H9 (cell line): Measurements from ENCODE around the gene ZNF423. TPM values are rescaled to one million over a fixed set of nuclear protein-coding genes. Genes with fewer than 3 reads are reported as not detected.

ENCODE experiments used
- DNase-seq: peaks from one replicate; pipeline ENCODE4 v3.0.0-alpha.2; 2017
- H2AFZ ChIP-seq: one replicate; pipeline ENCODE4 v1.6.1; 2013; ENCODE audit warnings: mild to moderate bottlenecking, low read length, control low read depth, moderate library complexity
- H2AK5ac ChIP-seq: 2 replicates; pipeline ENCODE4 v1.6.1; 2013; ENCODE audit warnings: low read length, control low read depth, mixed read lengths; ENCODE audit not compliant: insufficient read length
- H2BK120ac ChIP-seq: one replicate; pipeline ENCODE4 v1.6.1; 2013; ENCODE audit warnings: low read depth, mild to moderate bottlenecking, low read length, control low read depth, inconsistent platforms; ENCODE audit not compliant: poor library complexity, severe bottlenecking
- H2BK12ac ChIP-seq: 2 replicates; pipeline ENCODE4 v1.6.1; 2013; ENCODE audit warnings: low read length, control low read depth, mixed read lengths, low read depth; ENCODE audit not compliant: insufficient read length
- H2BK15ac ChIP-seq: 2 replicates; pipeline ENCODE4 v1.6.1; 2013; ENCODE audit warnings: low read depth, low read length, control low read depth
- H2BK20ac ChIP-seq: one replicate; pipeline ENCODE4 v1.6.1; 2013; ENCODE audit warnings: low read depth, mild to moderate bottlenecking, low read length, control low read depth, inconsistent platforms; ENCODE audit not compliant: poor library complexity, severe bottlenecking
- H2BK5ac ChIP-seq: 2 replicates; pipeline ENCODE4 v1.6.1; 2013; ENCODE audit warnings: low read length, control low read depth, mixed read lengths; ENCODE audit not compliant: insufficient read length
- H3K14ac ChIP-seq: 2 replicates; pipeline ENCODE4 v1.6.1; 2013; ENCODE audit warnings: low read length, control low read depth; ENCODE audit not compliant: insufficient read depth
- H3K18ac ChIP-seq: 2 replicates; pipeline ENCODE4 v1.6.1; 2013; ENCODE audit warnings: low read depth, mild to moderate bottlenecking, mixed read lengths, low read length, control low read depth; ENCODE audit not compliant: insufficient read length
- H3K23ac ChIP-seq: 2 replicates; pipeline ENCODE4 v1.6.1; 2013; ENCODE audit warnings: low read length, control low read depth, mixed read lengths, low read depth; ENCODE audit not compliant: insufficient read length
- H3K23me2 ChIP-seq: 2 replicates; pipeline ENCODE4 v1.6.1; 2013; ENCODE audit warnings: low read depth, mild to moderate bottlenecking, mixed read lengths, low read length, control low read depth; ENCODE audit not compliant: insufficient read length, poor library complexity, severe bottlenecking
- H3K27ac ChIP-seq: 2 replicates; pipeline ENCODE4 v1.5.1; 2013; ENCODE audit warnings: low read length, control low read depth, mixed read lengths, low read depth; ENCODE audit not compliant: insufficient read length
- H3K27me3 ChIP-seq: 2 replicates; pipeline ENCODE4 v1.6.1; 2013; ENCODE audit warnings: low read length, control low read depth, inconsistent platforms; ENCODE audit not compliant: insufficient read depth
- H3K4ac ChIP-seq: 2 replicates; pipeline ENCODE4 v1.6.1; 2013; ENCODE audit warnings: low read depth, mild to moderate bottlenecking, control low read depth, inconsistent platforms, low read length, moderate library complexity
- H3K4me1 ChIP-seq: 2 replicates; pipeline ENCODE4 v1.6.1; 2013; ENCODE audit warnings: low read length, control low read depth, inconsistent platforms; ENCODE audit not compliant: insufficient read depth
- H3K4me2 ChIP-seq: 2 replicates; pipeline ENCODE4 v1.6.1; 2013; ENCODE audit warnings: low read length, control low read depth, mixed read lengths; ENCODE audit not compliant: insufficient read length, insufficient read depth
- H3K56ac ChIP-seq: 2 replicates; pipeline ENCODE4 v1.6.1; 2013; ENCODE audit warnings: low read depth, mild to moderate bottlenecking, mixed read lengths, low read length, control low read depth; ENCODE audit not compliant: insufficient read length
- H3K79me1 ChIP-seq: 2 replicates; pipeline ENCODE4 v1.6.1; 2013; ENCODE audit warnings: low read depth, mild to moderate bottlenecking, moderate library complexity, low read length, control low read depth, inconsistent platforms; ENCODE audit not compliant: insufficient read depth, poor library complexity, severe bottlenecking
- H3K79me2 ChIP-seq: 2 replicates; pipeline ENCODE4 v1.6.1; 2013; ENCODE audit warnings: low read length, control low read depth, inconsistent platforms; ENCODE audit not compliant: insufficient read depth
- H3K9ac ChIP-seq: 2 replicates; pipeline ENCODE4 v1.6.1; 2013; ENCODE audit warnings: low read length, control low read depth, mixed read lengths; ENCODE audit not compliant: insufficient read length; ENCODE audit errors: extremely low read depth
- H3K9me3 ChIP-seq: one replicate; pipeline ENCODE4 v1.6.1; 2013; ENCODE audit warnings: low read depth, low read length, inconsistent platforms; ENCODE audit not compliant: control insufficient read depth
- H3T11ph ChIP-seq: one replicate; pipeline ENCODE4 v1.6.1; 2013; ENCODE audit warnings: mild to moderate bottlenecking, low read length, control low read depth, inconsistent platforms
- H4K20me1 ChIP-seq: one replicate; pipeline ENCODE4 v1.6.1; 2013; ENCODE audit not compliant: control insufficient read depth, insufficient read length, insufficient read depth
- H4K5ac ChIP-seq: 2 replicates; pipeline ENCODE4 v1.6.1; 2013; ENCODE audit warnings: low read depth, mild to moderate bottlenecking, mixed read lengths, low read length, control low read depth; ENCODE audit not compliant: insufficient read length
- H4K8ac ChIP-seq: replicated peaks from 2 replicates; pipeline ENCODE4 v1.6.1; 2013; ENCODE audit warnings: low read length, control low read depth, mixed read lengths, low read depth; ENCODE audit not compliant: insufficient read length
- H4K91ac ChIP-seq: 2 replicates; pipeline ENCODE4 v1.6.1; 2013; ENCODE audit warnings: low read depth, mild to moderate bottlenecking, moderate library complexity, mixed read lengths, low read length, control low read depth; ENCODE audit not compliant: insufficient read length
- H3K27ac Mint-ChIP-seq, 3 experiments: 2 replicates in 2 of 3; 3 replicates in 1 of 3; pipeline ENCODE4 v1.8.0; 2020 to 2021; ENCODE audit warnings: mixed read lengths in 3 of 3, mild to moderate bottlenecking in 1 of 3, moderate library complexity in 1 of 3
- H3K27me3 Mint-ChIP-seq: 2 replicates; pipeline ENCODE4 v1.8.0; 2021; ENCODE audit warnings: low read depth, mild to moderate bottlenecking, moderate library complexity, mixed read lengths
- H3K36me3 Mint-ChIP-seq, 3 experiments: 2 replicates in 2 of 3; 3 replicates in 1 of 3; pipeline ENCODE4 v1.8.0; 2020 to 2021; ENCODE audit warnings: low read depth in 3 of 3, mixed read lengths in 3 of 3; ENCODE audit not compliant: insufficient read depth in 1 of 3
- H3K4me1 Mint-ChIP-seq, 2 experiments: 2 replicates each; pipeline ENCODE4 v1.8.0; 2020; ENCODE audit warnings: mixed read lengths in 2 of 2
- H3K4me3 Mint-ChIP-seq, 2 experiments: 2 replicates in 1 of 2; 3 replicates in 1 of 2; pipeline ENCODE4 v1.8.0; 2020 to 2021; ENCODE audit warnings: mild to moderate bottlenecking in 2 of 2, mixed read lengths in 2 of 2, moderate library complexity in 1 of 2
- H3K9me3 Mint-ChIP-seq, 2 experiments: 2 replicates in 1 of 2; 3 replicates in 1 of 2; pipeline ENCODE4 v1.8.0; 2020; ENCODE audit warnings: mild to moderate bottlenecking in 2 of 2, mixed read lengths in 2 of 2, moderate library complexity in 1 of 2
- WGBS: extraction: QIAGEN DNeasy Blood & Tissue Kit; methylation state at CpG from one replicate; pipeline ENCODE4 v1.1.7; 2013; ENCODE audit warnings: missing lambda C conversion rate, low lambda C conversion rate, mixed read lengths; ENCODE audit not compliant: insufficient read length; ENCODE audit errors: extremely low coverage; 5-methylcytosine and 5-hydroxymethylcytosine counted together
- total RNA-seq: library from RNA; stranded (reverse); gene quantifications from 2 replicates; pipeline ENCODE4 v1.2.1, GENCODE V29; 2021
- TF ChIP-seq, protein P1 (sequence below): fragments of 200-600 bp; sonication (generic); conservative IDR thresholded peaks from 3 replicates; pipeline ENCODE4 v1.8.0; 2021; ENCODE audit warnings: antibody characterized with exemption, mild to moderate bottlenecking

The ZNF423 gene
- total RNA-seq, 1 experiment from 2014 or later = 51.5 TPM

- no peak overlapping the region for H3K18ac ChIP-seq
- peak; percentile 68 for DNase-seq
- no peak overlapping the region for H2BK15ac ChIP-seq
- WGBS = no CpG with 5 or more reads among the region's 14 CpGs
- H2BK20ac ChIP-seq = no peak overlapping the region
- Mint-ChIP-seq H3K4me3 (no peak overlapping the region), H3K36me3 (no peaks in the 10 kb centered on the region), H3K9me3 (no peaks in the 10 kb centered on the region; a peak in 2 of 5 replicates), H3K27me3 (peaks cover 68% of the 10 kb centered on the region), H3K27ac (no peak overlapping the region), H3K4me1 (peaks cover 33 to 34% of the 10 kb centered on the region in 2 experiments)
- H3K9ac ChIP-seq = no peak overlapping the region
- no peaks in the 10 kb centered on the region for H4K20me1 ChIP-seq
- H3K27me3 ChIP-seq = no peaks in the 10 kb centered on the region; the same call in 1 of the 2 replicates
- peaks cover 8% of the 10 kb centered on the region for H3K4me1 ChIP-seq
- H3K14ac ChIP-seq = no peak overlapping the region
- H4K5ac ChIP-seq = no peak overlapping the region
- H3K4me2 ChIP-seq = no peak overlapping the region
- H2AFZ ChIP-seq = no peak overlapping the region
- H4K91ac ChIP-seq = no peak overlapping the region
- H3K23me2 ChIP-seq = no peaks in the 10 kb centered on the region
- H2BK5ac ChIP-seq = no peak overlapping the region
- no peak overlapping the region for H3K27ac ChIP-seq
- H3K56ac ChIP-seq = no peak overlapping the region
- H2AK5ac ChIP-seq = no peak overlapping the region
- H2BK120ac ChIP-seq = no peak overlapping the region
- H2BK12ac ChIP-seq = no peak overlapping the region
- H4K8ac ChIP-seq = no peak overlapping the region
- TF ChIP-seq, protein P1, sequence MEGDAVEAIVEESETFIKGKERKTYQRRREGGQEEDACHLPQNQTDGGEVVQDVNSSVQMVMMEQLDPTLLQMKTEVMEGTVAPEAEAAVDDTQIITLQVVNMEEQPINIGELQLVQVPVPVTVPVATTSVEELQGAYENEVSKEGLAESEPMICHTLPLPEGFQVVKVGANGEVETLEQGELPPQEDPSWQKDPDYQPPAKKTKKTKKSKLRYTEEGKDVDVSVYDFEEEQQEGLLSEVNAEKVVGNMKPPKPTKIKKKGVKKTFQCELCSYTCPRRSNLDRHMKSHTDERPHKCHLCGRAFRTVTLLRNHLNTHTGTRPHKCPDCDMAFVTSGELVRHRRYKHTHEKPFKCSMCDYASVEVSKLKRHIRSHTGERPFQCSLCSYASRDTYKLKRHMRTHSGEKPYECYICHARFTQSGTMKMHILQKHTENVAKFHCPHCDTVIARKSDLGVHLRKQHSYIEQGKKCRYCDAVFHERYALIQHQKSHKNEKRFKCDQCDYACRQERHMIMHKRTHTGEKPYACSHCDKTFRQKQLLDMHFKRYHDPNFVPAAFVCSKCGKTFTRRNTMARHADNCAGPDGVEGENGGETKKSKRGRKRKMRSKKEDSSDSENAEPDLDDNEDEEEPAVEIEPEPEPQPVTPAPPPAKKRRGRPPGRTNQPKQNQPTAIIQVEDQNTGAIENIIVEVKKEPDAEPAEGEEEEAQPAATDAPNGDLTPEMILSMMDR = no peak
- no peaks in the 10 kb centered on the region for H3K79me1 ChIP-seq
- no peak overlapping the region for H3K4ac ChIP-seq
- no peaks in the 10 kb centered on the region for H3K79me2 ChIP-seq
- no peaks in the 10 kb centered on the region for H3K9me3 ChIP-seq
- H3T11ph ChIP-seq = no peak overlapping the region
- no peak overlapping the region for H3K23ac ChIP-seq
These were observed 10.7 kb upstream of the ZNF423 start for GRCh38 chr16:49866595-49867071.
